GM18858 (cell line): ENCODE data around the gene SPDYA.

Experiments used
- ATAC-seq: cut with Tn5 transposase; IDR thresholded peaks from one replicate; pipeline ENCODE4 v1.9.1; 2021; ENCODE audit not compliant: unreplicated experiment

SPDYA gene

DNA sequence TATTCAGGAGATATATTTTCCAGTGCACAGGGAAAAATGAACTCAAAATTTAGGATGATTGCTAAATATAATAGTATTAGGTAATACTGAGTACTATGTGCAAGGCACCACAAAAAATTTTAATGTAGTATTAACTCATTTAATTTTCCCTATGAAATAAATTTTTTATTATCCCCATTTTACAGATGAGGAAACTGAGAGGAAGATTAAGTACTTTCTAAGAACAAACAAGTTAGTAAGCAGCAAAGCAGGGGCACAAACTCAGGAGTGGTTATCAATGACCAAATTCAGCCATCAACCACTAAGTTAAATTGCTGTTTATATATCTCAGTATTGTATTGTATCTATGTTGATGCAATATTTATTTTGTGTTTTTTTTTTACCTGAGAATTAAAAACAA is 14.2 kb downstream of the SPDYA start:
- ATAC-seq, result no peak

DNA sequence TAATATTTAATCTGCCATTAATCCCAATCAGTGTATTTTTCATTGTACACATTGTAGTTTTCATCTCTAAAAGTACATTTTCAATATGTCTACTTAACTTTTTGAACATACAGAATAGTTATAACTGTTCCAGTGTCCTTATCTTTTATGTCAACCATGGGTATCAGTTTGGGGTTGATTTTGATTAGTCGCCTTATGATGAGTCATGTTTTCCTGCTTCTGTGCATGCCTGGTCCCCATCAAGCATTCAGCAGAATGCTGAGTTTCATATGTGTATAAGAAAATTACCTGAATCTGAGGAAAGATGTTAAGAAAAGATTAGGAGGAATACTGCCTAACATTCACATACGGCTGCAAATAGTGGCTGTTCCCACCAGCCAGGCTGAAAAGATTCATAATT is 17.7 kb downstream of the SPDYA start:
- no peak for ATAC-seq

- ATAC-seq, result no peak
These were observed 23.3 kb downstream of the SPDYA start for GRCh38 chr2:28833740-28834470.

DNA sequence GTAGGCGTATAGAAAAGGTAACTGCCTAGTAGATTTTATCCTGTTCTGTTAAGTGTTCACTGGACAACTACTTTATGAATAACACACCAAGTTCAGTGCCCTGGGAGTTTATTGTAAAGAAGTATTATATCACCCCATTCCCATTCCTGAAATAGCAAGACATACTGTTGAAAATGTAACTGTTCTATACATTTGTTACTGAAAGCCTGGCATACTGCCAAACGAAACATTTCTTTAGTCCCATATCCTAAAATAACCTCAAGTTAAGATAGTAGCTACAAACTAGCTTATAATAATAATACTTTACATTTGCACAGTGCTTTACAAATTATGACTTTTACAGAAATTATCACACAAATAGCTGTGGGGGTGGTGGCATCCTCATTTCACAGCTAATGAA is 25.1 kb downstream of the SPDYA start:
- no peak for ATAC-seq

DNA sequence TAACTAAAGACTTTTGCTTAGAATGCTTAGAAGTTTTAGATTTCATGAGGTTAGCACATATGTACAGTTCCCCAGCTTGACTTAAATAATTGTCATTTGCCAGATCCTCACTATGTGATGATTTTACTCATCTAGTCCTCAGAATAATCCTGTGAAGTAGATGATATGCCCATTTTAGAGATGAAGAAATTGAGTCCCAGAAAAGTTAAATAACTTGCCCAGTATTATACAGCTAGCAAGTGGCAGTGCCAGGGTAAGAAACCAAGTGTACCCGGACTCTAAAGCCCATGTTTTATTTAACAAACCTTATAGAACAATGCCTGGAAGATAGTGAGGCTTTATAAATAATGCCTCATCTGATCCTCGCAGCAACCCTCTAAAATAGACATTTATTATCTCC is 28.3 kb downstream of the SPDYA start:
- no peak for ATAC-seq

DNA sequence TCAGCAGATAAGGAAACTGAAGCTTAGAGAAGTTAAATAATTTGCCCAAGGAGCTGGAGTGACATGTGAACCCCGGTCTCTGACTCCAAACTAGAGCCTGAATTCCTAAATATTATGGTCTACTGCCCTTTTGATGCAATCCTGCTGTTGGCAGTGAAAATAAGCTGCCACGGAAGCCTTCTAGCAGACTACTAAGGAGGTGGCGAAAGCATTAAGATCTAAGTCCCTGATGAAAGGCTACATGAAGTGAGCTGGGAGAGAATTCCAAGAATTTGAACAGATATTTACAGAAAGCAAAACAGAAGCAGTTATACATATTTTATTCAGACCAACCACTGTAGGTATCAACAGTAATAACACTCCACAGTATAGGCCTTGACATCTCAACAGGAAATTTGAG is 31.4 kb downstream of the SPDYA start:
- ATAC-seq, result no peak

DNA sequence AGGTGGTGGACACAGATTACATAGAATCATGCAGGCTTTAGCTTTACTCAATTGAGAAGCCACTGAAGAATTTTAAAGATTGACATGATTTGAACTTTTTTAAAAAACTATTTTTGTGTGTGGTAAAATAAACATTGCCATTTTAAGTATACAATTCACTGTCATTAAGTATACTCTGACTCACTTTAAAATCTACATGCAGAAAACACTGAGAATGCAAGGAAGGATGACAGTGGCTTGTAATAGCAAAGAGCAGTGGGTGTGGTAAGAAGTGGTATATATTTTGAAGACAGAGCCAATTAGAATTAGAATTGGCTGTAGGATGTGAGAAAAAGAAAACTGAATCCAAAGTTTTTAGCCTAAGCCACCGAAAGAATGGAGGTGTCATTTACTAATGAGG is 44.6 kb downstream of the SPDYA start:
- ATAC-seq, result no peak

DNA sequence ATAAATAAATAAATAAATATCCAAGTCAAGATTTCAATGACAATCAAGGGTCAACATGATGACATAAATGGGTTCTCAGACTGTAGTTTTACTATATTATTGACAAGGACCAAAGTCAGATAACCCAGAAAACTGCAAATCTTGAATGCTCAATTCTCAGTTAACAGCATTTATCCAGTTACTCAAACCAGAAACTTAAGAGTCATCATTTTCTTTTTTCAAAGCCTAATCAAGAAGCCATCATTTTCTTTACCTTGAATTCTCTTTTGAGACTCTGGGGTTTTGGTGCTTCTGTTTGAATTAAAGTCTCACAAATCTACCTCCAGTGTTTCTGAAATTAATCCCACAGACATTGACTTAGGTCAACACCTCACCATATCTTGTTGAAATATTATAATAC is 45.3 kb downstream of the SPDYA start:
- ATAC-seq, result no peak

DNA sequence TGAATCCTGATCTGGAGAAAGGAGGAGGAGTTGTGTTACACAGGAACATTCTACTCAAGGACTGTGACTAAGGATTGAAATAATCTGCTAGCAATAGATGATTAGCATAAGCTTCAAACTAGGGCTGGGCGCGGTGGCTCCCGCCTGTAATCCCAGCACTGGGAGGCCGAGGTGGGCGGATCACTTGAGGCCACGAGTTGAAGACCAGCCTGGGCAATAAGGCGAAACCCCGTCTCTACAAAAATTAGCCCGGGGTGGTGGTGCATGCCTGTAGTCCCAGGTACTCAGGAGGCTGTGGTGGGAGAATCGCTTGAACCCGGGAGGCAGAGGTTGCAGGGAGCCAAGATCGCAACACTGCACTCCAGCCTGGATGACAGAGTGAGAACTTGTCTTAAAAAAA is 58.0 kb downstream of the SPDYA start:
- no peak for ATAC-seq

DNA sequence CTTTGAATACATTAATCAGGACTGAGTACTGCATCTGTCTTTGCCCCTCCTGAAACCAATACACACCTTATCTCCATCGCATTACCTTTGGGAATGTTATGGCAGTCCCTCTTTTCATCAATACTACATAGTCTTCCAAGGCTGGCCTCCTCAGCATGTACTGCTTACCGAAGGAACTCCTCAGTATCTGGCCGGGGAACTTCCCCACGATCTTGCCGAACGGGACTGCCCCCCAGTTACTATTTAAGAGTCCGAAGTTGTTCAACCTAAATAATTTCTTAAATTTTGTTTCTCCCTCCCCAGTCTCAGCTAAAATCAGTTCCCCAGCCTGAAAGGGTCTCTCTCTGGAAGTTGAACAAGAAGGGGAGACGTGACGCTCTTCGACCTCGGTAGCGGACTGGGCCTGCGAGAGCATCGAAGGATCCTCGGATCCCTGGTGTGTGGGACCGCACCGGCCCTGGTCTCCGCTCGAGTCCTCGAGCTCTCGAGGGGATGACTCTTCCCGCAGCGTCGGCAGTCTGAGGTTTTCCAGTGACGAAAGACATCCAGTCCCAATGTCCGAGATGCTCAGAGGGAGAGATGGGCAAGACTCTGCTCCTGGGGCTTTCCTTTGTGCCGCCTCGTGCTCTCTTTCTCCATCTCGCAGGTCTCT is 59.0 kb downstream of the SPDYA start:
- ATAC-seq, result peak; percentile 19

GRCh38 chr2:28870146-28870891 is 59.7 kb downstream of the SPDYA start, which contains the start of gene TRMT61B:
Gene TRMT61B (minus strand): TSS chr2:28870309. CDS start chr2:28870277, 32 bp downstream.
- peak; percentile 80 for ATAC-seq

DNA sequence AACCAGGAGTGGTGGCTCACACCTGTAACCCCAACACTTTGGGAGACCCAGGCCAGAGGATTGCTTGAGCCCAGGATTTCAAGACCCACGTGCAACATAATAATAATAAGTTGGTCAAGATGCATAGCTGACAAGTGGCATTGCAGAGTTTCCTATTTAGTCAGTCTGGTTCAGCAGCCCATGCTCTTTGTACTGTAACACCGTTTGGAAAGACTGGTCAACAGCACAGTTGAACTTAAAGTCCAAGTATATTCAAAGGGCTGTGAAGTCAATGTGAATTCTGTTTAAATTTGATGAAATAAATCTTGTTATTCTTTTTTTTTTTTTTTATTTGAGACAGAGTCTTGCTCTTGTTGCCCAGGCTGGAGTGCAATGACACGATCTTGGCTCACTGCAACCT is 61.0 kb downstream of the SPDYA start:
- ATAC-seq, result no peak

- no peak for ATAC-seq
These were observed 69.6 kb downstream of the SPDYA start for GRCh38 chr2:28880193-28880592.

DNA sequence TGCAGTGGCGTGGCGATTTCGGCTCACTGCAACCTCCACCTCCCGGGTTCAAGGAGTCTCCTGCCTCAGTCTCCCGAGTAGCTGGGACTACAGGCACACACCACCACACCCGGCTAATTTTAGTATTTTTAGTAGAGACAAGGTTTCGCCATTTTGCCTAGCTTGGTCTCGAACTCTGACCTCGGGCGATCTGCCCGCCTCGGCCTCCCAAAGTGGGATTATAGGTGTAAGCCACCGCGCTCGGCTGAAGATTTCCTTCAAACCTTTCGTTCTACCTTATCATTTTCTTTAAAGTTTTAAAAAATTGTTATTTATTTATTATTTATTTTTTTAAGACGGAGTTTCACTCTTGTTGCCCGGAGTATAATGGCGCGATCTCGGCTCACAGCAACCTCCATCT is 82.9 kb downstream of the SPDYA start:
- no peak for ATAC-seq

GRCh38 chr2:28894470-28895188 is 84.0 kb downstream of the SPDYA start, which contains the start of gene WDR43:
Gene WDR43 (plus strand): TSS chr2:28894667. CDS start chr2:28894699, 32 bp downstream.
- peak; percentile 77 for ATAC-seq

DNA sequence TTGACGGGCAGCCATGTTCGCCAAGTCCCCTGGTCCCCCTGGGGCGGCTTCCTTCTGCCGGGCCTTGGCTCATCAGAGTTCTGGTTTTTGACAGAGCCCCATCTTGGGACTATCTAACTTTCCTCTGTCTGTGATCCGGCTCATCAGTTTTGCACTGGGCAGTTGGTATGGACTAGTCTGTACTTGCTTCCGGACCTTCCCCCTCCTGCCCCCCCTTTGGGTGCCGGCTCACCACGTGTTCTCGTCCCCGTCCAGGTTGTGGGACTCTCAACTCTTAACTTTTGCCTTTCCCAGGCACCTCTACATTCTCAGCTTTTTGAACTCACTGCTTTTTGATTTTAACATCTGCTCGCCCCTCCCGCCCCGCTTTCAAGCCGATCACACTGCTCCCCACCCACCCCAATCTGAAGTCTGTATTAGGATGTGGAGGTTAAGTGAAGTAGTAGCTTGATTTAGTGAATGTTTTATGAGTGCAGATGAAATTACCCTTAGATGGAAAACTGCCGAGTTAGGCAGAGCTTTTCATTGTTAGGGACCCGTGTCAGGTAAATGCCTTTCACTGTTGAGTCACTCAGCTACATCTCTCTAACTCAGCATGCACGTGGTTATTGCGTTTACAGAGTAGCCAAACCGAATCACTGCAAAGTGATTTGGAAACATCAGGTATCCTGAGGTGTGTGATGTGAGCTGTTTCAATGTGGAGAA is 84.7 kb downstream of the SPDYA start:
- peak; percentile 8 for ATAC-seq

DNA sequence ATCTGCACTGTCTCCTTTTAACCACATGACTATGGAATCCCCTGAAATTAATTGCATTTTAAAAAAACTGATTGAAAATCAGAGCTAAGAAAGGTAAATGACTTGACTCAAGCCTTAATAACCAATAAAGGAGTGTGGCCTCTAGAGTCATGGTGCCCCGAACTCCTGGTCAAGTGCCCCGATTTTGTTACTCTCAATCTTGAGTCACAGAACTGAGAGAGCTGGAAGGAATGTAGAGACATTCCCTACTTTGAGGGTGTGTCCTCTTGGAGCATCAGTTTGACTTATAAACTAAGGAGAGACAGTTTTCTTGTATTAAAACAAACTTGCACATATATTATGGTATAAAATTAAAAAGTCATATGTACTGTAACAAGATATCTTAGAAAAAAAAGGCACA is 86.3 kb downstream of the SPDYA start:
- ATAC-seq, result no peak

- no peak for ATAC-seq
These were observed 87.4 kb downstream of the SPDYA start for GRCh38 chr2:28898048-28898447.
